Measurements from ENCODE around the gene RNPS1.

DNA sequence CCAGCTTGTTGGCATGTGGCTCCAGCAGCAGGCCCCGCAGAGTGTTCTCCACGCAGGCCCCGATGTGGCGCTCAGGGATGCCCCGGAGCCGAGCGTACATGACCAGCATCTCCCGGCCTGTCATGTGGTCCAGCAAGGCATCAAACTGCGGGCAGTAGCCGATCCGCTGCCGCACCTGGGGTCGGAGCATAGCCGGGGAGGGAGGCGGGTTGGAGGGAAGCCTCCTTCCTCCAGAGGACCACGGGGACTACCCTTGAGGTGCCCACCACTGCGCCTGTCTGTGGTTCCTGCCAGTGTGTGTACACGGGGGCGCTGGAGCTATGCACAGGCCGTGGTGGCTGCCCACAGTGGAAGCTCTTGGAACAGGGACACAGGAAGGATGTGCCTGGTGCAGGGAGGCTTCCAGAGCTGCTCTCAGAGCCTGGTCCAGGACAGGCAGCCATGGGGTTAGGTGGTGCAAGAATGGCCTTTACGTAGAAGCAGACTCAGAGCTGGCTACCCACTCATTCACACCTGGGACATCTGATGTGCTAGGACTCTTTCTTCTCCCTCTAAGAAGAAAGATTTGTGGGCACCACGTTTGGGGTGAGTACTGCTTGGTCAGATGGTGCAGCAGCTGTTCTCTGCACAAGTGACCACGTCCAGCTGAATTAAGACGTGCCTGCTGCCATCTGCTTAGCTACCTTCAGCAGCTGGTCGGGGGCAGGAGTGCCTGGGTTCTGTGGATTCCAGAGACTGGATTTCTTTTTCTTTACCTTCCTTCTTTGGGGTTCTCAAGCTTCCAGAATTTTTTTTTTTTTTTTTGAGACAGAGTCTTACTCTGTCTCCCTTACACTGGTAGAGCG lies 11.3 kb upstream of the RNPS1 start:
- TF ChIP-seq, protein P1, sequence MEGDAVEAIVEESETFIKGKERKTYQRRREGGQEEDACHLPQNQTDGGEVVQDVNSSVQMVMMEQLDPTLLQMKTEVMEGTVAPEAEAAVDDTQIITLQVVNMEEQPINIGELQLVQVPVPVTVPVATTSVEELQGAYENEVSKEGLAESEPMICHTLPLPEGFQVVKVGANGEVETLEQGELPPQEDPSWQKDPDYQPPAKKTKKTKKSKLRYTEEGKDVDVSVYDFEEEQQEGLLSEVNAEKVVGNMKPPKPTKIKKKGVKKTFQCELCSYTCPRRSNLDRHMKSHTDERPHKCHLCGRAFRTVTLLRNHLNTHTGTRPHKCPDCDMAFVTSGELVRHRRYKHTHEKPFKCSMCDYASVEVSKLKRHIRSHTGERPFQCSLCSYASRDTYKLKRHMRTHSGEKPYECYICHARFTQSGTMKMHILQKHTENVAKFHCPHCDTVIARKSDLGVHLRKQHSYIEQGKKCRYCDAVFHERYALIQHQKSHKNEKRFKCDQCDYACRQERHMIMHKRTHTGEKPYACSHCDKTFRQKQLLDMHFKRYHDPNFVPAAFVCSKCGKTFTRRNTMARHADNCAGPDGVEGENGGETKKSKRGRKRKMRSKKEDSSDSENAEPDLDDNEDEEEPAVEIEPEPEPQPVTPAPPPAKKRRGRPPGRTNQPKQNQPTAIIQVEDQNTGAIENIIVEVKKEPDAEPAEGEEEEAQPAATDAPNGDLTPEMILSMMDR (conservative IDR thresholded peaks at IDR 0.05 in 1 of 2, IDR thresholded peaks at IDR 0.05 in 1 of 2; ENCODE audit: low read depth in 1 of 2, low read length in 2 of 2): no peak
- no peak for TF ChIP-seq EZH2 (IDR thresholded peaks at IDR 0.05; ENCODE audit: low read length, missing control alignments)

Data from fibroblast of lung (primary cell).